ENCODE results near the gene PCNT. TPM values are rescaled to one million over a fixed set of nuclear protein-coding genes. Genes with fewer than 3 reads are reported as not detected.

The PCNT gene
- total and polyA plus RNA-seq, 2 experiments from 2014 or later = 14.9 to 23.8 TPM

DNA sequence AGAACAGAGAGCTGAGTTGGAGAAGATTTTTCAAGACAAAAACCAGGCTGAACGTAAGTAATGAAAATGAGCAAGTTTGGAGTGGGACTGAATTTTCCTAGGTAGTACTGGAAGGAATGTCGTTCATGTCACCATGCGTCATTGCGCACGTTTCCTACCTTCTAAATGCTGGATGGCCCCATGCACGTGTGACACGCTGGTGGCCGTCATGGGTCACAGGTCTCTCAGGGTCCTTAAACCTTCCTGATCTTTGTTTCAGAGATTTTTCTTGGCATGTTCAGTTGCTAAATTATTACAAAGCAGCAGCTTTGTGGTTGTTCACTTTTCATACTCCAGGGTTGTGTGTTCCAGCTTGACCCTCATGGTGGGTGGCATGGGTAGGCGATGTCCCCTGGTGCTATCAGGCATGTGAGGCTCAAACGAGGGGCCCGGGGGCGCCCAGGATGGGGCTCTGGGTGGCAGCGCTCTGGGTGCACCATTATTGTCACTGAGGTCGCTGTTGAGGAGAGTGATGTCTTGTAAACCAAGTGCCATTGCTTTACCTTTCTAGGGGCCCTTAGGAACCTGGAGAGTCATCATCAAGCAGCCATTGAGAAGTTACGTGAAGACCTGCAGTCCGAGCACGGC, 25.3 kb downstream of the PCNT start:
- Histone ChIP-seq H3K27ac (no peak overlapping the region), H3K79me2 (ENCODE audit: insufficient read depth) (peaks cover 17% of the 10 kb centered on the region), H3F3A (ENCODE audit: insufficient read depth) (no peaks in the 10 kb centered on the region), H4K20me1 (ENCODE audit: insufficient read depth) (no peaks in the 10 kb centered on the region), H3K27me3 (replicated peaks; ENCODE audit: insufficient read depth) (no peaks in the 10 kb centered on the region), H3K4me3 (no peak overlapping the region), H3K9ac (no peak overlapping the region), H3K9me2 (ENCODE audit: insufficient read depth) (no peaks in the 10 kb centered on the region), H3K9me3 (ENCODE audit: low read depth) (no peaks in the 10 kb centered on the region), H3K4me2 (ENCODE audit: unreplicated experiment) (no peak overlapping the region), H2AFZ (no peak overlapping the region), H3K36me3 (ENCODE audit: low read depth) (peaks cover 31% of the 10 kb centered on the region), H3K4me1 (ENCODE audit: insufficient read depth) (no peaks in the 10 kb centered on the region)
- WGBS, 2 experiments (ENCODE audit: low coverage in 1 of 2, low lambda C conversion rate in 2 of 2, missing lambda C conversion rate in 2 of 2) = 94 to 96% methylated on average over 15 to 17 of the region's 17 CpGs
- no peak for DNase-seq
- no peak for TF ChIP-seq EZH2 (IDR thresholded peaks at IDR 0.05; ENCODE audit: insufficient read depth, poor library complexity, severe bottlenecking)
- TF ChIP-seq EZH2phosphoT487 (IDR thresholded peaks at IDR 0.05; ENCODE audit: insufficient read depth, low read depth) = no peak
- in situ Hi-C loops (cut with MboI) = no loop called here

DNA sequence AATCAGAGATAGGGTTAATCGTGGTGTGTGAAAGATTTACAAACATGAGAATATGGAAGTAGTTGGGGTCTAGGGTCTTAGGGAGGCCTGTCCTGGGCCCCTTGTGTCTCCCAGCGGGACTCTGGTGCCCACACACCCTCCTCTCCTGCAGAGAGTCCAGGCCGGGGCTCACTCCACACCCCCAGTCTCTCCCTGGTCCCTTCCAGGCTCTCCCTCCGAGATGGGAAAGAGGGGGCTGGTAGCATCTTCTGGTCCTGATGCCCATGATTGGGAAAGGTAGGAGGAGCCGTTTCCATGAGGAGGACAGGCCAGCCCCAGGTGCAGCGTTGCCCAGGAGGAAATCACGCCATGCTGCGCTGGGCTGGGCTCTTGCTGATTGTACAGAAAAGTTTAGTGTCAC, 26.6 kb downstream of the PCNT start:
- H3K9me2 ChIP-seq (ENCODE audit: insufficient read depth) = no peaks in the 10 kb centered on the region
- H3K9me3 ChIP-seq (ENCODE audit: low read depth) = no peaks in the 10 kb centered on the region
- no peaks in the 10 kb centered on the region for H3K4me1 ChIP-seq (ENCODE audit: insufficient read depth)
- H3K27me3 ChIP-seq (replicated peaks; ENCODE audit: insufficient read depth) = no peaks in the 10 kb centered on the region
- in situ Hi-C loops (cut with MboI) = no loop called here
- H2AFZ ChIP-seq = no peak overlapping the region
- WGBS, 2 experiments (ENCODE audit: low coverage in 1 of 2, low lambda C conversion rate in 2 of 2, missing lambda C conversion rate in 2 of 2) = 97 to 99% methylated on average over 8 of the region's 8 CpGs
- no peaks in the 10 kb centered on the region for H3F3A ChIP-seq (ENCODE audit: insufficient read depth)
- H4K20me1 ChIP-seq (ENCODE audit: insufficient read depth) = no peaks in the 10 kb centered on the region
- TF ChIP-seq EZH2 (IDR thresholded peaks at IDR 0.05; ENCODE audit: insufficient read depth, poor library complexity, severe bottlenecking) (no peak), EZH2phosphoT487 (IDR thresholded peaks at IDR 0.05; ENCODE audit: insufficient read depth, low read depth) (no peak)
- peaks cover 31% of the 10 kb centered on the region for H3K36me3 ChIP-seq (ENCODE audit: low read depth)
- H3K79me2 ChIP-seq (ENCODE audit: insufficient read depth) = peaks cover 3% of the 10 kb centered on the region
- no peak overlapping the region for H3K4me3 ChIP-seq
- H3K4me2 ChIP-seq (ENCODE audit: unreplicated experiment) = no peak overlapping the region
- no peak overlapping the region for H3K27ac ChIP-seq
- DNase-seq = no peak
- H3K9ac ChIP-seq = no peak overlapping the region

DNA sequence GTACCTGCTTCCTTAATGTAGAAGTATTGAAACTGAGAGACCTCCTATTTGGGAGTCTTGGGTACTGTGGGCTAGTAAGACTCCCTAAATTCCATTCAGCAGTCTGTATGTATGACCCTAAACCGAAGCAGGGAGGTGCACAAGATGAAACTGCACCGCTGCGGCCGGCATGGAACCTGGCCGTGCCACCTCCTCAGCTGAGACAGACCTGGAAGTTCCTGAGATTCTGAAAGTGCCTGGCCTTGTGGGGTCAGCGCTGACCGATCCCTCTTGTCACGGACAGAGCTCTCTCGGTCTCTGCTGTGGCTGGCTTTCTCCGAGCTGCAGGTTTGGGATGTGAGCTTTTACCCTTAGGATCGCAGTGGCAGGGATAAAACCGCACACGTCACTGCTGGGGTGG, 27.0 kb downstream of the PCNT start:
- Histone ChIP-seq H3K79me2 (ENCODE audit: insufficient read depth) (no peaks in the 10 kb centered on the region), H3K9me2 (ENCODE audit: insufficient read depth) (no peaks in the 10 kb centered on the region), H2AFZ (no peak overlapping the region), H3K36me3 (ENCODE audit: low read depth) (peaks cover 31% of the 10 kb centered on the region), H3K27ac (no peak overlapping the region), H3K9ac (no peak overlapping the region), H3K27me3 (replicated peaks; ENCODE audit: insufficient read depth) (no peaks in the 10 kb centered on the region), H3F3A (ENCODE audit: insufficient read depth) (no peaks in the 10 kb centered on the region), H3K9me3 (ENCODE audit: low read depth) (no peaks in the 10 kb centered on the region), H3K4me3 (no peak overlapping the region), H3K4me2 (ENCODE audit: unreplicated experiment) (no peak overlapping the region), H3K4me1 (ENCODE audit: insufficient read depth) (no peaks in the 10 kb centered on the region), H4K20me1 (ENCODE audit: insufficient read depth) (no peaks in the 10 kb centered on the region)
- no peak for DNase-seq
- 90 to 91% methylated on average over 13 of the region's 13 CpGs for WGBS, 2 experiments (ENCODE audit: low coverage in 1 of 2, low lambda C conversion rate in 2 of 2, missing lambda C conversion rate in 2 of 2)
- in situ Hi-C loops (cut with MboI) = no loop called here
- TF ChIP-seq EZH2 (IDR thresholded peaks at IDR 0.05; ENCODE audit: insufficient read depth, poor library complexity, severe bottlenecking) = no peak
- no peak for TF ChIP-seq EZH2phosphoT487 (IDR thresholded peaks at IDR 0.05; ENCODE audit: insufficient read depth, low read depth)

DNA sequence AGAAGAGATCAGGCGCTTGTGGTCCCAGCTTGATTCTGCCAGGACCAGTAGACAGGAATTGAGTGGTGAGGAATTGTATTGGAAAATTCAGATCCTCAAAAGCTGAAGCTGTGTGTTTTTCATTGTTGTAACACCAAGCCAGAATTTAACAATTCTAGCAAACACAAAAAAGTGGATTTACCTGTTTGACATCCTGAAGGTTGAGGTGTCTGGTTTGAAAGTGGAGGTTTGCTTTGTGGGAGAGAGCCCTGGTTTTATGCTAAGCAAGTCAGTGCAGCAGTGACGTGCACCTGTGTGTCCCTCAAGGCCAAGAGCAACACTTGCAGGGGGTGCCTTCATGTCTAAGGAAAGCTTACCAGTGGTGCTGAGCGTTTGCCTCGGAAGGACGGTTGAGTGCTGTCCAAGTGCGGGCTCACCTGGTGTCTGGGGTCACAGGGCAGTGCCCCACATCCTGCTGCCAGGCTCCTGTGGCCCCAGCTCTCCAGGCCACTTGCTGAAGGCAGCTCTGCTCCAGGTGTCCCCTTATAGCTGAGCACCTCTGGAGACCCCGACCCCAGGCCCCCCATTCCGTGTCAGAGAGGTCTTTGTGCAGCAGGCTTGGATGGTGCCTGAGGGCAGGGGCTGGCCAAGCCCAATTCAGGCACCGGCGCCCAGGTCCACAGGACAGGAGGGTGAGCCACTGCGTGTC, 27.7 kb downstream of the PCNT start:
- no peak for DNase-seq
- Histone ChIP-seq H3K9me3 (ENCODE audit: low read depth) (no peaks in the 10 kb centered on the region), H3K4me1 (ENCODE audit: insufficient read depth) (no peaks in the 10 kb centered on the region), H2AFZ (no peak overlapping the region), H3K4me2 (ENCODE audit: unreplicated experiment) (no peak overlapping the region), H3K27ac (no peak overlapping the region), H3K27me3 (replicated peaks; ENCODE audit: insufficient read depth) (no peaks in the 10 kb centered on the region), H3K9ac (no peak overlapping the region), H3K36me3 (ENCODE audit: low read depth) (peaks cover 31% of the 10 kb centered on the region), H3K4me3 (no peak overlapping the region), H3K9me2 (ENCODE audit: insufficient read depth) (no peaks in the 10 kb centered on the region), H3K79me2 (ENCODE audit: insufficient read depth) (no peaks in the 10 kb centered on the region), H4K20me1 (ENCODE audit: insufficient read depth) (no peaks in the 10 kb centered on the region), H3F3A (ENCODE audit: insufficient read depth) (no peaks in the 10 kb centered on the region)
- TF ChIP-seq EZH2phosphoT487 (IDR thresholded peaks at IDR 0.05; ENCODE audit: insufficient read depth, low read depth) (no peak), EZH2 (IDR thresholded peaks at IDR 0.05; ENCODE audit: insufficient read depth, poor library complexity, severe bottlenecking) (no peak)
- in situ Hi-C loops (cut with MboI) = no loop called here
- 96 to 97% methylated on average over 10 to 11 of the region's 11 CpGs for WGBS, 2 experiments (ENCODE audit: low coverage in 1 of 2, low lambda C conversion rate in 2 of 2, missing lambda C conversion rate in 2 of 2)

All from GM23248 (cell line).